Thoracic aorta (tissue), 2 donors: ENCODE data around the gene PPP1R15B. TPM values are rescaled to one million over a fixed set of nuclear protein-coding genes. Genes with fewer than 3 reads are reported as not detected.

Experiments
- ATAC-seq: fragments of 150-250 bp; one replicate; pipeline ENCODE4 v1.8.0; 2017; ENCODE audit warnings: low read depth; ENCODE audit not compliant: insufficient number of reproducible peaks, low FRiP score
- DNase-seq: peaks from one replicate; pipeline ENCODE4 v3.0.0-alpha.2; 2020; ENCODE audit warnings: low spot score
- H3K27ac ChIP-seq, 2 donors: fragments of 200-600 bp; sonication (generic); 1 replicate in 1 of 2; 2 replicates in 1 of 2; pipeline ENCODE4 v1.5.1; 2016; ENCODE audit warnings: mild to moderate bottlenecking in 2 of 2, moderate library complexity in 2 of 2
- H3K27me3 ChIP-seq: fragments of 200-600 bp; sonication (generic); replicated peaks from 2 replicates; pipeline ENCODE4 v1.6.0; 2016; ENCODE audit warnings: mild to moderate bottlenecking; ENCODE audit not compliant: insufficient read depth
- H3K36me3 ChIP-seq: fragments of 200-600 bp; sonication (generic); one replicate; pipeline ENCODE4 v1.5.1; 2016
- H3K4me1 ChIP-seq, 2 donors: fragments of 200-600 bp; sonication (generic); 1 replicate in 1 of 2; 2 replicates in 1 of 2; pipeline versions ENCODE4 v1.5.1 to v1.6.0; 2016; ENCODE audit warnings: low read depth in 2 of 2, mild to moderate bottlenecking in 1 of 2; ENCODE audit not compliant: control insufficient read depth in 1 of 2
- H3K4me3 ChIP-seq: fragments of 200-600 bp; sonication (generic); 2 replicates; pipeline ENCODE4 v1.5.1; 2016; ENCODE audit warnings: mild to moderate bottlenecking
- H3K9me3 ChIP-seq: fragments of 200-600 bp; sonication (generic); 2 replicates; pipeline ENCODE4 v1.5.1; 2016
- total RNA-seq, 2 donors: library from RNA; depleted of rRNA; stranded (reverse); fragments of >200 nt; gene quantifications; one replicate each; pipeline versions ENCODE4 v1.1.0 to v1.2.3, GENCODE V29; 2016
- TF ChIP-seq, protein P1 (sequence below): fragments of 200-600 bp; sonication (generic); IDR thresholded peaks from one replicate; pipeline ENCODE4 v1.5.1; 2019; ENCODE audit warnings: antibody characterized with exemption

Gene PPP1R15B
- total RNA-seq, 2 donors from 2014 or later, result 40.1 to 64.5 TPM

DNA sequence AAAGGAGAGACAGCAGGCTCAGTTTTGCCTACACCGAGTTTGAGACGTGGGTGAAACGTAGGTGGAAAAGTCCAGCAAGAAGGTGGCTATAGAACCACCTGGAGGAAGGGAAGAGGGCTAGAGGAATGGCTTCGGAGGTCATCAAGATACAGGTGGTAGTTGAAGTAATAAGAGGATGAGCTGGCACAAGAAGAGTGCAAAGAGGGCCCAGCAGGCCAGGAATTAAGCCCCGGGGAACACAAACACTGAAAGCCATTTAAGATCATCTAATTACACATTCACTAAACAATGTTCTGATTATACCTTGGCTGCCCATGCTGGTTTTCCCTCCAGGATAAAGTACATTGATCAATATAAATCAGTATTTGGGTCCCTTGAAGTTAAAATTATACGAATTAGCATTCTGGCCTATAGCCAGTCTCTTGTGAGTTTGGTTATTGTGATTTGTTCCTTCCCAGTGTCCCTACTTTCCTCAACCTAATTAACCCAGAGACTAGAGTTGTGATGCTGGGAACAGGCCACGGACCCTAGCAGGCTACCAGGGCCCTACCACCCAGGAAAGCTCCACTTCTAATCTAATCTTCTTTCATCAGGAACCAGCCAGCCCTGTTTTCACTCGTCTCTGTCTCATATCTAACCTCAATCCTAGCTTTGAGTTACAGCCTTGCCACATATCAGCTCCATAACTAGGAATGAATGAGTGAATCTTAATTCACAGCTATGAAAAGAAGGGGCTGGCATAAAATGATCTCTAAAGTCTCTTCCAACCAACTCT is 26.4 kb upstream of the PPP1R15B start:
- ATAC-seq (no peak), DNase-seq (no peak)
- Histone ChIP-seq H3K4me3 (no peak overlapping the region), H3K4me1 (peaks cover 46 to 82% of the 10 kb centered on the region in 2 donors), H3K9me3 (no peaks in the 10 kb centered on the region), H3K27me3 (no peaks in the 10 kb centered on the region), H3K27ac (peak overlapping the region; percentile 88 to 91), H3K36me3 (peaks cover 17% of the 10 kb centered on the region)
- TF ChIP-seq, protein P1, sequence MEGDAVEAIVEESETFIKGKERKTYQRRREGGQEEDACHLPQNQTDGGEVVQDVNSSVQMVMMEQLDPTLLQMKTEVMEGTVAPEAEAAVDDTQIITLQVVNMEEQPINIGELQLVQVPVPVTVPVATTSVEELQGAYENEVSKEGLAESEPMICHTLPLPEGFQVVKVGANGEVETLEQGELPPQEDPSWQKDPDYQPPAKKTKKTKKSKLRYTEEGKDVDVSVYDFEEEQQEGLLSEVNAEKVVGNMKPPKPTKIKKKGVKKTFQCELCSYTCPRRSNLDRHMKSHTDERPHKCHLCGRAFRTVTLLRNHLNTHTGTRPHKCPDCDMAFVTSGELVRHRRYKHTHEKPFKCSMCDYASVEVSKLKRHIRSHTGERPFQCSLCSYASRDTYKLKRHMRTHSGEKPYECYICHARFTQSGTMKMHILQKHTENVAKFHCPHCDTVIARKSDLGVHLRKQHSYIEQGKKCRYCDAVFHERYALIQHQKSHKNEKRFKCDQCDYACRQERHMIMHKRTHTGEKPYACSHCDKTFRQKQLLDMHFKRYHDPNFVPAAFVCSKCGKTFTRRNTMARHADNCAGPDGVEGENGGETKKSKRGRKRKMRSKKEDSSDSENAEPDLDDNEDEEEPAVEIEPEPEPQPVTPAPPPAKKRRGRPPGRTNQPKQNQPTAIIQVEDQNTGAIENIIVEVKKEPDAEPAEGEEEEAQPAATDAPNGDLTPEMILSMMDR, result no peak

DNA sequence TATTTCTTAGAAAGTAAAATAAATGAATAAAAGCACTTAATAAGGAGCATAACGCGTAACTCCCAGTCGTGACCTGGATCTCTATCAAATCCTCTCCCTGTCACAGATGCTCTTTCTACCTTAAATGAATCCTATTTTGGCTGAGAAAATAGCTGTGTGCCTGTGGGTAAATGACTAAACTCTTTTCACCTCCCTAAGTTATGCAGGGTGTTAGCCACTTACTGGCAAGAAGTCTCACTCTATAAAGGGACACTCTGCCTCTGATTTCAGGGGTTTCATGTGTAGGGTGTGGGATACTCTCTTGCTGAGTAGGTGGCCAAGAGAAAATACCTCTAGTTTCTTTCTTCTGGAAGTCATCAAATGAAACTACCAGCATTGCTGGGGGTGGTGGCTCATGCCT is 24.3 kb upstream of the PPP1R15B start:
- TF ChIP-seq, protein P1, result no peak
- Histone ChIP-seq H3K36me3 (peaks cover 13% of the 10 kb centered on the region), H3K9me3 (no peaks in the 10 kb centered on the region), H3K27ac (peak overlapping the region; percentile 56 to 88), H3K4me3 (no peak overlapping the region), H3K27me3 (no peaks in the 10 kb centered on the region), H3K4me1 (peaks cover 42 to 85% of the 10 kb centered on the region in 2 donors)
- no peak for ATAC-seq
- DNase-seq, result no peak

DNA sequence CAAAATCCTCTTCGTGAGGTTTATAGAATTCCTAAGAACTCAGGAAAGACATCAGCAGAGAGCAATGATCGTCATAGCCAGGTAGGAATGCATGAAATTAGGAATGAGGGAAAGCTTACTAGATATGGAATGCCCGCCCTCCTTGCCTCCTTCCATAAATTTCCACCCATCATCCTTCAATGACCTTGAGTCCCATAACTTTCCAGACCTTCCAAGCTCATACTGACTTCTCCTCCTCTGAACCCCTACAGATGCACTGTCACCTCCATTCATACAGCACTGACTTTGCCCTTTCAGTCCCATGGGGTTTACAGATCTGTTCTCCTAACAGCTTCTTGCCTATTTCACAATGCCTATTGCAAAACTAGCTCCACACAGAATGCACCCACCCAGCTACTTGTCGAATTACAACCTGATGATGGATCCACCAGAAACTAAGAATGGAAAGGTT is 23.8 kb upstream of the PPP1R15B start:
- peaks cover 42 to 89% of the 10 kb centered on the region in 2 donors for H3K4me1 ChIP-seq
- H3K27me3 ChIP-seq, result no peaks in the 10 kb centered on the region

DNA sequence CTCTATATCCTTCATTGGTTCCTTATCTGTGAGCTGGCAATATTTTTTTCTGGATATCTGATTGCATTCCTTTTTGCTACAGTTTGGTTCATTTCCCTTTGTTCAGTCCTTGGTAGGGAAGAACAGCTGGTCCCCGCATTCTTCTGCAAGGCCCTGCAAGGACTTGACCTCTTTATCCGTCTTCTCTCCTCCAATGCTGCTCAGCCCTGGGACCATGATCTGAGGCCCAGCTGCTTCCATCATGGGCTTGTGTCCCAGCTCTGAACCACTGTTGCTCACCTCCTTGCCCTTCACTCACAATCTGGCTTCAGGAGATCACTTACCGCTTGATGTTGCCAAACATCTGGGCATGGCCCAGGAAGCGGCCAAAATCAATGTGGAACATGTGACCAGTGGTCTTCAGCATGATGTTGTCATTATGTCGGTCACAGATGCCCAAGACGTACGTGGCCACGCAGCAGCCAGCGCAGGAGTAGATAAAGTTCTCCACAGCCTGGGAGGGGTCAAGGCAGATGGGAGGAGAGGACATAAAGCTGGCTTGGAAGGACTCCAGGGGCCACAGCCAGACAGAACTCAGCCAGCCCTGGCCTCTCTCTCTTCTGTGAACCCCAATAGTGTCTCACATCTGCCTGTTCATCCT is 22.6 kb upstream of the PPP1R15B start:
- Histone ChIP-seq H3K4me3 (no peak overlapping the region), H3K4me1 (peaks cover 30 to 82% of the 10 kb centered on the region in 2 donors), H3K27ac (peak overlapping the region; percentile 37 to 56), H3K27me3 (no peaks in the 10 kb centered on the region), H3K36me3 (peaks cover 13% of the 10 kb centered on the region), H3K9me3 (no peaks in the 10 kb centered on the region)
- ATAC-seq (no peak), DNase-seq (no peak)
- TF ChIP-seq, protein P1, result no peak

More for the DNA sequence above, 23.8 kb upstream of the PPP1R15B start:
- H3K9me3 ChIP-seq, result no peaks in the 10 kb centered on the region
- no peak for DNase-seq
- TF ChIP-seq, protein P1, result no peak
- peaks cover 13% of the 10 kb centered on the region for H3K36me3 ChIP-seq
- H3K4me3 ChIP-seq, result no peak overlapping the region
- peak overlapping the region; percentile 37 to 56 for H3K27ac ChIP-seq
- ATAC-seq, result no peak

DNA sequence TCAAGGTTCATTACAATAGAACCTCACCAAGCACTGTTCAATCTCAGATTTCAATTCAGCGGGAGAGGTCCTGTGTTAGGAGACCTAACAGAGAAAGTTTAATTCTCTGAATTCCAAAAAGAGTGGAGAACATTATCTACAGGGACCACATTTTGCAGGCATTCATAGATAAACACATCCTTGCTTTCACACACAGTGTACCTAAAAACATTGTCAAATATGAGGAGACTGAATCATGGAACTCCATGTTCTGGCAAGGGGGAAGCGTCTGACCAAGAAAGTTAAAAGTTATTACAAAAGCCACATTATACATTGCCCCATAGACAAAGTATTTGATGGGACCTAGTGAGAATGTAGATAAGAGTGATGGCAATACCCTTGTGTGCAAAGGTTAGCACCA is 21.1 kb upstream of the PPP1R15B start:
- Histone ChIP-seq H3K9me3 (no peaks in the 10 kb centered on the region), H3K36me3 (peaks cover 18% of the 10 kb centered on the region), H3K4me3 (no peak overlapping the region), H3K27ac (peak overlapping the region; percentile 29 to 62), H3K4me1 (peaks cover 17 to 67% of the 10 kb centered on the region in 2 donors), H3K27me3 (no peaks in the 10 kb centered on the region)
- ATAC-seq, result no peak
- TF ChIP-seq, protein P1, result no peak
- DNase-seq, result no peak
